Measurements from ENCODE around the gene CREB1. TPM values are rescaled to one million over a fixed set of nuclear protein-coding genes. Genes with fewer than 3 reads are reported as not detected.
"Not testable (repeated sequence)": the region's sequence is repeated elsewhere in the genome, so short reads cannot be mapped to it uniquely, and the experiment has no call there.

The CREB1 gene
- total RNA-seq, 1 donor from 2014 or later, result 54.5 TPM

DNA sequence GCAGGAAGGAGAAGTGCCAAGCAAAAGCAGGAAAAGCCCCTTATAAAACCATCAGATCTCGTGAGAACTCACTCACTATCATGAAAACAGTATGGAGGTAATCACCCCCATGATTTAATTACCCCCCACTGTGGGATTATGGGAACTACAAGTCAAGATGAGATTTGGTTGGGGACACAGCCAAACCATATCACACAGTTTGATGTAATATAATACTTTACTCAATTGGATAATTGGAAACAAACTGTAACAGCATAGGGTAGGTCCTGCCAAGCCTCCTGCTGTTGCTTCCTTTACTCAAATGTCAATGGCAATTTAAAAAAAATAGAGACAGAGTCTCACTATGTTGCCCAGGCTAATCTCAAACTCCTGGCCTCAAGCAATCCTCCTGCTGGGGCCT is 110.9 kb downstream of the CREB1 start:
- Histone ChIP-seq H3K4me3 (ENCODE audit: low read depth, low read length) (no peak overlapping the region), H3K36me3 (ENCODE audit: control insufficient read depth, insufficient read depth, low read length) (no peaks in the 10 kb centered on the region), H3K27me3 (ENCODE audit: control insufficient read depth, insufficient read depth, low read length) (no peaks in the 10 kb centered on the region)
- no peak for DNase-seq (ENCODE audit: low read depth)
- TF ChIP-seq CTCF (IDR thresholded peaks at IDR 0.05; ENCODE audit: insufficient read depth, low read length, poor library complexity, severe bottlenecking), result no peak

GRCh38 chr2:207643892-207644291 is 114.1 kb downstream of the CREB1 start:
- H3K4me3 ChIP-seq (ENCODE audit: low read depth, low read length), result no peak overlapping the region
- no peaks in the 10 kb centered on the region for H3K27me3 ChIP-seq (ENCODE audit: control insufficient read depth, insufficient read depth, low read length)
- DNase-seq (ENCODE audit: low read depth), result no peak
- H3K36me3 ChIP-seq (ENCODE audit: control insufficient read depth, insufficient read depth, low read length), result no peaks in the 10 kb centered on the region
- no peak for TF ChIP-seq CTCF (IDR thresholded peaks at IDR 0.05; ENCODE audit: insufficient read depth, low read length, poor library complexity, severe bottlenecking)

GRCh38 chr2:207646582-207646981 is 116.8 kb downstream of the CREB1 start:
- not testable (repeated sequence) for H3K4me3 ChIP-seq (ENCODE audit: low read depth, low read length); DNase-seq (ENCODE audit: low read depth); H3K27me3 ChIP-seq (ENCODE audit: control insufficient read depth, insufficient read depth, low read length); H3K36me3 ChIP-seq (ENCODE audit: control insufficient read depth, insufficient read depth, low read length)

Other genes with a start within 250 kb of the CREB1 start
- 21.5 and 22.7 TPM in 2 replicates for gene METTL21A, start 95.4 kb downstream of the CREB1 start, total RNA-seq
- gene CCNYL1, start 181.7 kb downstream of the CREB1 start, total RNA-seq, result 16.6 and 16.8 TPM in 2 replicates
- 7.4 and 9.1 TPM in 2 replicates for gene FZD5, start 239.9 kb downstream of the CREB1 start, total RNA-seq

Measured in kidney epithelial cell (primary cell).